Fibroblast of skin of abdomen (primary cell): ENCODE measurements around the gene JMJD7. TPM values are rescaled to one million over a fixed set of nuclear protein-coding genes. Genes with fewer than 3 reads are reported as not detected.

Source experiments
- DNase-seq: peaks from one replicate; pipeline ENCODE4 v3.0.0-alpha.2; 2013
- polyA plus RNA-seq, 2 experiments: library from polyadenylated mRNA; unstranded; fragments of 120-200 nt; gene quantifications; one replicate each; pipeline ENCODE4 v1.2.1, GENCODE V29; 2013; ENCODE audit not compliant: insufficient read length in 2 of 2

The JMJD7 gene
- polyA plus RNA-seq (2013, experiment 1 of 2; ENCODE audit: insufficient read length), result 3.4 TPM
- 4.2 TPM for polyA plus RNA-seq (2013, experiment 2 of 2; ENCODE audit: insufficient read length)

- peak; percentile 84 for DNase-seq
Observed at GRCh38 chr15:41827880-41828806, at the start of gene JMJD7. Gene JMJD7 (plus strand): TSS chr15:41828092. CDS start chr15:41828125, 33 bp downstream.

GRCh38 chr15:41778521-41778920 is 49.4 kb upstream of the JMJD7 start:
- no peak for DNase-seq

GRCh38 chr15:41779662-41780157 is 48.2 kb upstream of the JMJD7 start:
- DNase-seq, result no peak

- DNase-seq, result no peak
Observed at GRCh38 chr15:41780266-41780665, 47.6 kb upstream of the JMJD7 start.

GRCh38 chr15:41780727-41781126 is 47.2 kb upstream of the JMJD7 start:
- DNase-seq, result no peak

- DNase-seq, result no peak
Observed at GRCh38 chr15:41782371-41783282, 45.3 kb upstream of the JMJD7 start.

GRCh38 chr15:41783296-41783695 is 44.6 kb upstream of the JMJD7 start:
- DNase-seq, result no peak

GRCh38 chr15:41788262-41788661 is 39.6 kb upstream of the JMJD7 start:
- DNase-seq, result no peak

GRCh38 chr15:41789236-41789635 is 38.7 kb upstream of the JMJD7 start:
- DNase-seq, result no peak

- no peak for DNase-seq
Observed at GRCh38 chr15:41789662-41790061, 38.2 kb upstream of the JMJD7 start.

GRCh38 chr15:41790169-41790568 is 37.7 kb upstream of the JMJD7 start:
- DNase-seq, result no peak

GRCh38 chr15:41790756-41791546 is 36.9 kb upstream of the JMJD7 start:
- peak; percentile 62 for DNase-seq

GRCh38 chr15:41791547-41791937 is 36.4 kb upstream of the JMJD7 start:
- DNase-seq, result no peak

- DNase-seq, result no peak
Observed at GRCh38 chr15:41792000-41792637, 35.8 kb upstream of the JMJD7 start.

- DNase-seq, result no peak
Observed at GRCh38 chr15:41794081-41794480, 33.8 kb upstream of the JMJD7 start.

- DNase-seq, result peak; percentile 87
Observed at GRCh38 chr15:41795996-41796856, 31.7 kb upstream of the JMJD7 start.

- no peak for DNase-seq
Observed at GRCh38 chr15:41797201-41797944, 30.5 kb upstream of the JMJD7 start.

GRCh38 chr15:41798607-41799487 is 29.0 kb upstream of the JMJD7 start:
- DNase-seq, result no peak

GRCh38 chr15:41799488-41799805 is 28.4 kb upstream of the JMJD7 start:
- no peak for DNase-seq
